Naive thymus-derived CD8-positive, alpha-beta T cell (primary cell): Measurements from ENCODE around the gene ASCL3. TPM values are rescaled to one million over a fixed set of nuclear protein-coding genes. Genes with fewer than 3 reads are reported as not detected.
A peak's percentile ranks its signal among the peaks of the same experiment; 100 is the strongest.
"Not testable (repeated sequence)": the region's sequence is repeated elsewhere in the genome, so short reads cannot be mapped to it uniquely, and the experiment has no call there.

ENCODE experiments used
- ATAC-seq, 2 donors: fragments of 150-1000 bp; cut with Tn5 transposase in 1 of 2; sonication (Bioruptor Pico), chemical (Tn5 transposase) in 1 of 2; 1 replicate in 1 of 2; 2 replicates in 1 of 2; pipeline ENCODE4 v1.10.0; 2021; ENCODE audit warnings: mild to moderate bottlenecking in 2 of 2, moderate library complexity in 2 of 2
- POLR2A ChIA-PET: fragments of 350-600 bp; sonication (Branson Sonifier 250); formaldehyde crosslinking; loops from one replicate; lab custom pipeline; 2021; ENCODE audit warnings: antibody characterized with exemption; lab: Charles Lee
- DNase-seq, 10 donors: peaks; one replicate each; pipeline versions ENCODE4 v3.0.0 to v3.0.0-alpha.2; 2020 to 2022
- H3K27ac Mint-ChIP-seq, 10 donors: one replicate each; pipeline ENCODE4 v1.8.0; 2020 to 2022; ENCODE audit warnings: mild to moderate bottlenecking in 10 of 10, mixed read lengths in 10 of 10, moderate library complexity in 4 of 10, inconsistent platforms in 1 of 10
- H3K27me3 Mint-ChIP-seq, 5 donors: one replicate each; pipeline ENCODE4 v1.8.0; 2021 to 2022; ENCODE audit warnings: mixed read lengths in 5 of 5
- H3K36me3 Mint-ChIP-seq, 3 donors: one replicate each; pipeline ENCODE4 v1.8.0; 2020 to 2022; ENCODE audit warnings: mixed read lengths in 3 of 3, mild to moderate bottlenecking in 2 of 3, inconsistent platforms in 1 of 3
- H3K4me1 Mint-ChIP-seq, 4 donors: one replicate each; pipeline ENCODE4 v1.8.0; 2021 to 2022; ENCODE audit warnings: mixed read lengths in 4 of 4
- H3K4me3 Mint-ChIP-seq, 10 donors: one replicate each; pipeline ENCODE4 v1.8.0; 2020 to 2022; ENCODE audit warnings: mild to moderate bottlenecking in 10 of 10, mixed read lengths in 10 of 10, moderate library complexity in 6 of 10, inconsistent platforms in 1 of 10
- H3K9me3 Mint-ChIP-seq, 9 donors: one replicate each; pipeline ENCODE4 v1.8.0; 2020 to 2022; ENCODE audit warnings: mixed read lengths in 9 of 9, mild to moderate bottlenecking in 3 of 9, inconsistent platforms in 1 of 9, moderate library complexity in 1 of 9
- polyA plus RNA-seq, 3 donors: library from polyadenylated mRNA; unstranded; fragments of 300-500 nt; fragmentation: Illumina TruSeq; gene quantifications; one replicate each; pipeline ENCODE4 v1.2.3, GENCODE V29; 2021
- total RNA-seq, 8 experiments: library from RNA in 2 of 8; stranded (reverse) in 2 of 8; gene quantifications; one replicate each; pipeline ENCODE4 v1.2.3 and lab custom pipeline; 2021 to 2026

Gene ASCL3
- total and polyA plus RNA-seq, 5 experiments from 2014 or later: not detected

DNA sequence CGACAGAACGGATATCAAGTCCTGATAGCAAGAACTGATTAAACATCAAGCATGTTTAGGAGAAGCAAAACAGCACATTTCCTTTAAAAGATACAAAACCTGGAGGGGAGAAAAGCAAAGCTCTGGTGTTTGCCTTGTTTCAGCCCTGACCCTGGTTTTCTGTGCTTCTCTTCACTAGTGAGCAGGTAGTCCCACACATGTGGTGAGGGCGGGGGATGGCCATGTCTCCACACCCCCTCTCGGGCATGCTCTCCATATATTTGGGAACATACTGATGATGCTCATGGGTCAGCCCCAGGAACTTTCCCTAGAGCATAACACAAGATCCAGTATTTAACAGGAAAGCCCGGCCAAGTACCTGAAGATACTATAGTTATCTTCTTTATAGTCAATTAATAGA, 20.1 kb downstream of the ASCL3 start:
- Mint-ChIP-seq H3K9me3 (no peaks in the 10 kb centered on the region), H3K36me3 (peaks cover 0 to 51% (median 13%) of the 10 kb centered on the region in 3 donors), H3K27ac (no peak overlapping the region), H3K27me3 (no peaks in the 10 kb centered on the region), H3K4me3 (no peak overlapping the region), H3K4me1 (no peaks in the 10 kb centered on the region)
- DNase-seq (no peak), ATAC-seq (no peak)
- POLR2A ChIA-PET: no interaction called here

DNA sequence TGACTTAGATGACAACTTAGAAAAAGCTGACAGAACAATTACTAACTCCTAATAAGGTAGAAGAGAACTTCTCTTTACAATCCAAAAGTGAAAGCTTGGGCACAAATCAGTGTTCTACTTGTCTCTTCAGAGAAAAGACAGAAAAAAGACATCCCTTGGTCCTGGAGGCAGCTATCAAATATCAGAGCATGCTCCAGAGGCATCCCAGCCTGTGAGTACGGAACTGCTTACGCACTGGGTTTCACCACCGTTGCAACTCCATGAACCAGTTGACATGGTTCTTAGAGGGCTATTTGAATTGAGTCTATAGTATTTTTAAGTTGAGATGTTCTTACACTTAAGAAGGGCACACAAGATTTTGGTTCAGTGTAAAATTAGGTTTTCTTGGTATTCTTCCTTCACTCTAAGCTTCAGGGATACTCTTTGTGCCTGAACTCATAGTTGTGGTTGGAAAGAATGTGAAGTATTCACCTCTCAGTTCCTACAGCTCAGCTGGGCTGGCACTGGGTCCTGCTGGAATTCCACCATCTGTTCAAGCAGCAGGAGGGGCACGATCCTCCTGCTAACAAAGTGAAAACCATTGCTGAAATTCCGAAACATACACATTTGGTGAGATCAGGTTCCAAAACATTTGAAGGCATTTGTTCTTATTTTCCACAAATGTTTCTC, 25.5 kb downstream of the ASCL3 start:
- POLR2A ChIA-PET: interaction anchor here (0.6 kb wide), 1 partner anchor 1825 kb away, joined by 5 read pairs; no protein-coding TSS in a partner anchor
- DNase-seq: no peak
- Mint-ChIP-seq H3K27me3 (no peaks in the 10 kb centered on the region), H3K4me3 (no peak overlapping the region), H3K27ac (peak overlapping the region in 2 of 10 donors; percentile 29 to 49), H3K36me3 (peaks cover 0 to 58% (median 8%) of the 10 kb centered on the region in 3 donors), H3K4me1 (peaks cover 9 to 23% (median 21%) of the 10 kb centered on the region in 4 donors), H3K9me3 (no peaks in the 10 kb centered on the region)
- ATAC-seq: no peak

DNA sequence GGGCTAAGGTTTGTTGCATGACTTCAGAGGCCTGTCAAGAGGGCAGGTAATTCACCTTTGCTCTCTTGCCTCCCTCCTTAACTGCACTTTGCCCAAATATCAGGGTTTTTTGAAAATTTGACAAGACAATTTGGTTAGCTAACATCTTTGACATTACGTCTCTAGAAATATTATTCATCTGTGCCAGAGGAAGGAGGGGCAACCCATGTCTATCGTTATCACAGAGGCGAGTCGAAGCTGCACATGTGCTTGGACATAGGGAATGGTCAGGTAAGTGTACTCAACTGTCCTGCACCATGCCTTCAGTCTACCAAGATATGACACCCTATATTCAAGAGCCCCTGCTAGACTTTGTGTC, 28.2 kb downstream of the ASCL3 start:
- Mint-ChIP-seq H3K9me3 (no peaks in the 10 kb centered on the region), H3K4me3 (peak overlapping the region in 9 of 10 donors; percentile 77 to 89 (median 83)), H3K36me3 (peaks cover 0 to 37% (median 0%) of the 10 kb centered on the region in 3 donors), H3K4me1 (peaks cover 12 to 35% (median 32%) of the 10 kb centered on the region in 4 donors), H3K27ac (peak overlapping the region; percentile 80 to 96 (median 94)), H3K27me3 (no peaks in the 10 kb centered on the region)
- ATAC-seq: no peak
- POLR2A ChIA-PET: interaction anchor here (0.6 to 1.4 kb wide), 4 partner anchors 34 to 226 kb away, joined by 3 to 4 read pairs (median 3); no protein-coding TSS in a partner anchor
- DNase-seq: no peak

DNA sequence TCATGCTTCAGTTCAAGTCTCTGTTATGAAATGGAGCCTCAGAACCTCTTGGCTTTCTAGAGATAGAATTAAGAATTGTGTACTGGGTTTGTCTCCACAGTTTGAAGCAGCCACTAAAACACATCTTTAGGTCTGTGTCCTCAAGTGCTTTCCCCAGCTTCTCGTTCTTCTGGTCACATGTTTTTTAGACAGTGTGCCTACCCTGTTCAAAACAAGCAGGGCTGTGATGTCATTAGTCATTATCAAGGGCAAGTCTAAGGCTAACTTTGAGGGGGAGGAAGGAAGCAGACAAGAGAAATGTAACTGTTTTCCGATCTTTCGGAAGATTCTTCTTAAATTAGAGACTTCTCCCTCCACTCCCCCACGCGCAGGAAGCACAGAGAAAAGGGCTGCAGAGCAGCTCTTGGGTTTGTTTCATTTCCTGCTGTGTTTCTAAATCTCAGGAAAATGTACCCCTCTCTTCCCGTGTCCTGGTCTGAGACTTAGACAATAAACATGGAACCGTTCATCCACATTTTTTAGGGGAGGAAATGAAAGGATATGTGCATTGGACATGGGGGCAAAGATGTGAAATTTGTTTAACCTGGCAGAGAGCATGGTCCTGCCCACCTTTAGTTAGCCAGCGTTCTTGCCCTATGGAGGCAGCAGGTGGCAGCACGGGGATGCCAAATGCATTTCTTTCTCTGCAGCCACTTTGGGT, 28.7 kb downstream of the ASCL3 start:
- Mint-ChIP-seq H3K4me3 (peak overlapping the region; percentile 69 to 89 (median 83)), H3K4me1 (peaks cover 14 to 39% (median 36%) of the 10 kb centered on the region in 4 donors), H3K36me3 (peaks cover 0 to 33% (median 0%) of the 10 kb centered on the region in 3 donors), H3K27me3 (no peaks in the 10 kb centered on the region), H3K9me3 (no peaks in the 10 kb centered on the region), H3K27ac (peak overlapping the region; percentile 80 to 96 (median 94))
- POLR2A ChIA-PET: interaction anchor here (0.6 to 1.4 kb wide), 4 partner anchors 45 to 226 kb away, joined by 3 to 4 read pairs (median 3); no protein-coding TSS in a partner anchor
- ATAC-seq (peak; percentile 54 to 65), DNase-seq (peak; percentile 26 to 77 (median 54))

DNA sequence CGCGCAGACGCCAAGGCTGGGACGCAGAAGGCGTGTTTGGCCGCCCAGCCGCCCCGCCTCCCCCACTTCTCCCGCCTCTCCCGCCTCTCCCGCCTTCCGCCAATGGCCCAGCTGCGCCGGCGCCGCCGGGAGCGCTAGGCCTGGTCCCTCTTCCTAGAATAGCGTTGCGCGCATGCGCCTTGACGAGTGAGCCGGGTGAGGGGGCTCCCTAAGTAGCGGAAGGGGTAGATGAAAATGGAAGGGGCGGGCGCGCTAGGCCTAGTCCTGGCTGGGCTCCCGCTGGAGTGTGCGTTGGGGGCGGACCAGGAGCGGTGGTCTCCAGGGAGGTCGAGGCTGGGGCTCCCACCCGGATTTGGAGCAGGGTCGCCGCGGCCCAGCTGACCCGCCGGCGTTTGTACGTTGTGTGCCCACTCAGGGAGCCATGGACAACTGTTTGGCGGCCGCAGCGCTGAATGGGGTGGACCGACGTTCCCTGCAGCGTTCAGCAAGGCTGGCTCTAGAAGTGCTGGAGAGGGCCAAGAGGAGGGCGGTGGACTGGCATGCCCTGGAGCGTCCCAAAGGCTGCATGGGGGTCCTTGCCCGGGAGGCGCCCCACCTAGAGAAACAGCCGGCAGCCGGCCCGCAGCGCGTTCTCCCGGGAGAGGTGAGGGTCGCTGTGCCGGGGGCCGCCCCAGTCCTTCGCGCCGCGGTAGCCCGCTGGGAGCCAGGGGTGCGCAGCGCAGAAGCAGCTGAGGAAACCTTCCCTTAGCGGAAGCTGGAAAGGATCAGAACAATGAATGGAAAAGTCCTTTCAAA, 31.6 kb downstream of the ASCL3 start, which contains the start of gene AKIP1:
AKIP1 (plus strand) TSS at position 161 of the 795 bp plus-strand sequence; CDS start at position 422, 261 bp downstream.
- Mint-ChIP-seq H3K27ac (peak within 1 kb of the TSS; percentile 83 to 96 (median 93)), H3K4me3 (peak within 1 kb of the TSS; percentile 87 to 98 (median 93)), H3K4me1 (peaks cover 16 to 46% (median 42%) of the 10 kb centered on the region in 4 donors), H3K36me3 (peaks cover 0 to 8% (median 0%) of the 10 kb centered on the region in 3 donors), H3K9me3 (no peaks in the 10 kb centered on the region), H3K27me3 (no peaks in the 10 kb centered on the region)
- ATAC-seq (peak; percentile 73 to 79), DNase-seq (peak; percentile 67 to 93 (median 77))
- POLR2A ChIA-PET: interaction anchor here (0.6 to 3.3 kb wide), 7 partner anchors 49 to 1737 kb away, joined by 3 to 23 read pairs (median 5); partner anchors contain the start of genes RPL27A, TMEM9B, TRIM66 and ZNF143

DNA sequence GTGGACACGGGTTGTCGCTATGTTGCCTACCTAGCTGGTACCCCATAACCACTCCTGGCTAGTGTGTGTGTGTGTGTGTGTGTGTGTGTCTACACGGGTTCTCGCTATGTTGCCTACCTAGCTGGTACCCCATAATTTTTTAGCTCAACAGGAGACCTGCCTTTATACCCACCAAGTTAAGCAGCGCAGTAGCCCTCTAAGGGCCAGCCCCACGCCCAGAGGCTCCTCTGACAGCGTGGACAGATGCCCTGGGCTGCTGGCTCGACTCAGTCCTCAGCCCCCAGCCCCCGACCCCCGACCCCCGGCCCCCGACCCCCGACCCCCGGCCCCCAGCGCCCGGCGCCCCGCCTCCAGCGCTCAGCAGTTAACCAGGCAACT, 32.2 kb downstream of the ASCL3 start:
- ATAC-seq (peak; percentile 19 to 24), DNase-seq (peak in 1 of 10 donors; percentile 23)
- Mint-ChIP-seq H3K27me3 (no peaks in the 10 kb centered on the region), H3K4me1 (peaks cover 16 to 46% (median 42%) of the 10 kb centered on the region in 4 donors), H3K27ac (peak overlapping the region; percentile 55 to 94 (median 83)), H3K36me3 (peaks cover 0 to 4% (median 0%) of the 10 kb centered on the region in 3 donors), H3K4me3 (peak overlapping the region; percentile 84 to 98 (median 93)), H3K9me3 (no peaks in the 10 kb centered on the region)
- POLR2A ChIA-PET: interaction anchor here (0.6 to 3.3 kb wide), 4 partner anchors 53 to 1392 kb away, joined by 3 to 23 read pairs (median 6); partner anchors contain the start of genes RPL27A, TMEM9B, TRIM66 and ZNF143

DNA sequence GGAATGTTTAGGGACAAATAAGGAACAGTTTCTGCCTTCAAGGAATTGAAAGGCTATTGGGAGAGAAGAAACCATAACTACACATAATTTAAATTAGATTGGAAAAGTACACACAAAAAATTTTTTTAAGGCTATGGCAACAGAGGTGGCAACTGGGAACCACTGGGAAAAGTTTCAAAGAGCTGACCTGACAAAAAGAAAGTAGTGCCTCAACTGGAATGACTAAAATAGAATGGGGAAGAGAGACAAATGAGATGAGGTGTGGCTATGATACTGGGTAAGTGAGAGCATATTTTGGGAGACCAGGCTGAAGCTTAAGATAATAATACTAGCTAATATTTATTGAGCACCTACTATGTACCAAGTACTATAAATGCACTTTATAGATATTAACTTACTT, 34.7 kb downstream of the ASCL3 start:
- ATAC-seq: no peak
- DNase-seq: no peak
- H3K4me3 Mint-ChIP-seq: no peak overlapping the region
- H3K4me1 Mint-ChIP-seq: peaks cover 7 to 27% (median 24%) of the 10 kb centered on the region in 4 donors
- no peak overlapping the region for H3K27ac Mint-ChIP-seq
- peaks cover 0 to 2% (median 0%) of the 10 kb centered on the region in 5 donors for H3K27me3 Mint-ChIP-seq
- POLR2A ChIA-PET: interaction anchor here (0.6 kb wide), 1 partner anchor 22 kb away, joined by 3 read pairs; no protein-coding TSS in a partner anchor
- no peaks in the 10 kb centered on the region for H3K9me3 Mint-ChIP-seq
- H3K36me3 Mint-ChIP-seq: no peaks in the 10 kb centered on the region

DNA sequence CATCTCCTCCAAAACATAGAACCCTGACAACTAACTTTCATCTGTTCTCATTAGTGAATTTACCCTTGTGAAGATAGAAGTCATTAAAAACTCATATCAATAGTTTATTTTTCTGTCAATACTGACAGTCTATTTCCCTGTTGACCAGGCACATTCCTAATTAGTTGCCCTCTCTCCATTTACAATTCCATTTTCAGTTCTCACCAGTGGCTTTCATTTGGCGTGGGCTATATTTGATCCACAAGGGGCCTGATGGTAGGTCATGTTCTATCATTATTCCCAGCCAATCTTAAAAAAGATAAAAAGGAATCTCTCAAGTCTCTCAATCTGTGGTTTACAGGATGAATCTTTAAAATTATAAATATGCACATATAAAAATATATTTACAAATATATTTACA, 35.7 kb downstream of the ASCL3 start:
- ATAC-seq: no peak
- Mint-ChIP-seq H3K36me3 (peaks cover 2 to 5% (median 5%) of the 10 kb centered on the region in 3 donors), H3K4me1 (peaks cover 7 to 21% (median 20%) of the 10 kb centered on the region in 4 donors), H3K4me3 (no peak overlapping the region), H3K9me3 (peaks cover 0 to 6% (median 0%) of the 10 kb centered on the region in 9 donors), H3K27ac (no peak overlapping the region), H3K27me3 (peaks cover 0 to 2% (median 0%) of the 10 kb centered on the region in 5 donors)
- POLR2A ChIA-PET: no interaction called here
- no peak for DNase-seq

DNA sequence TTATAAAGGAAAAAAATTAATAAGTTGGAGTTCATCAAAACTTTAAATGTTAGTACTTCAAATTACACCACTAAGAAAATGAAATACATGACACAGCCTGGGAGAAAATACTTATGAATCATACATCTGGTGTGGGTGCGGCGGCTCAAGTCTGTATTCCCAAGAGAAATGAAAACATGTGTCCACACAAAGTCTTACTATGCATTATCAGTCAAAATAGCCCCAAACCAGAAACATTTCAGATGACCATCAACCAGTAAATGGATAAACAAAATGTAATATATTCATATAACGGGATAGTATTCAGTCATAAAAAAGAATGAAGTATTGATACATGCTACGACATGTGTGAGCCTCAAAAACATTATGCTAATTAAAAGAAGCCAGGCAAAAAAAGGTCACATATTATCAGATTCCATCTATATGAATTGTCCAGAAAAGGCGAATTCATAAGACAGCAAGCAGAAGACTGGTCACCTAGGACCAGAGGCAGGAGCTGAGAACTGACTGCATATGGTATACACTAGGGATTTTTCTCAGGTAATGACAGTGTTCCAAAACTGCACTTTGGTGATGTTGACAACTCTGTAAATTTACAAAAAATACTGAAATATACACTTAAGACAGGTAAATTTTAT, 37.2 kb downstream of the ASCL3 start:
- H3K36me3 Mint-ChIP-seq: peaks cover 2 to 7% (median 5%) of the 10 kb centered on the region in 3 donors
- ATAC-seq: no peak
- H3K4me3 Mint-ChIP-seq: no peak overlapping the region
- no peak overlapping the region for H3K27ac Mint-ChIP-seq
- no peak for DNase-seq
- POLR2A ChIA-PET: interaction anchor here (0.6 kb wide), 1 partner anchor 52 kb away, joined by 3 read pairs; no protein-coding TSS in a partner anchor
- peaks cover 0 to 3% (median 0%) of the 10 kb centered on the region in 5 donors for H3K27me3 Mint-ChIP-seq
- peaks cover 7 to 20% (median 18%) of the 10 kb centered on the region in 4 donors for H3K4me1 Mint-ChIP-seq
- peaks cover 0 to 18% (median 5%) of the 10 kb centered on the region in 9 donors for H3K9me3 Mint-ChIP-seq

DNA sequence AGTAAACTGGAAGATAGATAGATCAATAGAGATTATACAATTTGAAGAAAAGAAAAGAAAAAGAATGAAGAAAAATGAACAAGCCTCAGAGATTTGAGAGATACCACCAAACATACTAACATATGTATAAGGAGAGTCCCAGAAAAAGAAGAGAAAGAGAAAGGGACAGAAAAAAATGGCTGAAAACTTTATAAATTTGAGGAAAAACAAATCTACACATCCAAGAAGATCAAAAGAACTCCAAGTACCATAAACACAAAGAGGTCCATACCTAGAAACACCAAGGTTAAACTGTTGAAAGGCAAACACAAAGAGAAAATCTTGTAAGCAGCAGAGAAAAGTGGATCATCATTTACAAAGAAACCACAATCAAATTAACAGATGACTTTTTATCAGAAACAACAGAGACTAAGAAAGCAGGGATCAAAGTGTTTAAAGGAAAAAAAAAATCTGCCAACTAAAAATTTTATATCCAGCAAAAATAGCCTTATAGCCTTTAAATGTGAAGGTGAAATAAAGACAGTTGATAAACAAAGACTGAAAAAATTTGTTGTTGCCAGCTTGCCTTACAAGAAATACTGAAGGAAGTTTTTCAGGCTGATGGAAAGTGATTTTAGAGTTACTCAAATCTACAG, 43.6 kb downstream of the ASCL3 start:
- ATAC-seq (no peak), DNase-seq (no peak)
- no peak overlapping the region for H3K4me3 Mint-ChIP-seq
- H3K9me3 Mint-ChIP-seq: peaks cover 9 to 48% (median 18%) of the 10 kb centered on the region in 9 donors
- H3K27ac Mint-ChIP-seq: no peak overlapping the region
- H3K27me3 Mint-ChIP-seq: peaks cover 0 to 3% (median 0%) of the 10 kb centered on the region in 5 donors
- POLR2A ChIA-PET: no interaction called here
- peaks cover 2 to 22% (median 17%) of the 10 kb centered on the region in 3 donors for H3K36me3 Mint-ChIP-seq
- no peaks in the 10 kb centered on the region for H3K4me1 Mint-ChIP-seq

DNA sequence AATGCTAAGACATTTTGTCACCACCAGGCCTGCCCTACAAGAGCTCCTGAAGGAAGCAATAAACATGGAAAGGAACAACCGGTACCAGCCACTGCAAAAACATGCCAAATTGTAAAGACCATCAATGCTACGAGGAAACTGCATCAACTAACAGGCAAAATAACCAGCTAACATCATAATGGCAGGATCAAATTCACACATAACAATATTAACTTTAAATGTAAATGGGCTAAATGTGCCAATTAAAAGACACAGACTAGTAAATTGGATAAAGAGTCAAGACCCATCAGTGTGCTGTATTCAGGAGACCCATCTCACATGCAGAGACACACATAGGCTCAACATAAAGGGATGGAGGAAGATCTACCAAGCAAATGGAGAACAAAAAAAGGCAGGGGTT, 51.6 kb downstream of the ASCL3 start:
- H3K4me1 Mint-ChIP-seq, ATAC-seq, POLR2A ChIA-PET, H3K27ac Mint-ChIP-seq, H3K4me3 Mint-ChIP-seq, DNase-seq: not testable (repeated sequence)
- peaks cover 0 to 31% (median 22%) of the 10 kb centered on the region in 9 donors for H3K9me3 Mint-ChIP-seq
- H3K27me3 Mint-ChIP-seq: peaks cover 0 to 20% (median 11%) of the 10 kb centered on the region in 5 donors
- peaks cover 4 to 17% (median 8%) of the 10 kb centered on the region in 3 donors for H3K36me3 Mint-ChIP-seq
